ENCODE results near the gene KCNMA1. TPM values are rescaled to one million over a fixed set of nuclear protein-coding genes. Genes with fewer than 3 reads are reported as not detected.
A peak's percentile ranks its signal among the peaks of the same experiment; 100 is the strongest.
"Not testable (repeated sequence)": the region's sequence is repeated elsewhere in the genome, so short reads cannot be mapped to it uniquely, and the experiment has no call there.

The KCNMA1 gene
- total RNA-seq, 2 experiments from 2014 or later, result not detected

GRCh38 chr10:77339872-77340271, 297.7 kb downstream of the KCNMA1 start:
- H3K27me3 Mint-ChIP-seq; POLR2A ChIA-PET; H3K9me3 Mint-ChIP-seq; intact Hi-C loops (cut with micrococcal nuclease); H3K4me3 Mint-ChIP-seq; H3K27ac Mint-ChIP-seq; DNase-seq; CTCF ChIA-PET; H3K4me1 Mint-ChIP-seq (ENCODE audit: low read depth); H3K36me3 Mint-ChIP-seq: not testable (repeated sequence)

GRCh38 chr10:77339166-77339565, 298.4 kb downstream of the KCNMA1 start:
- Mint-ChIP-seq H3K9me3 (peaks cover 3% of the 10 kb centered on the region), H3K27me3 (no peaks in the 10 kb centered on the region), H3K4me1 (ENCODE audit: low read depth) (no peaks in the 10 kb centered on the region), H3K36me3 (no peaks in the 10 kb centered on the region), H3K4me3 (no peak overlapping the region), H3K27ac (no peak overlapping the region)
- ChIA-PET POLR2A (no interaction called here), CTCF (no interaction called here)
- no peak for DNase-seq
- intact Hi-C loops (cut with micrococcal nuclease), result no loop called here

GRCh38 chr10:77338143-77338542, 299.5 kb downstream of the KCNMA1 start:
- intact Hi-C loops (cut with micrococcal nuclease), result no loop called here

GRCh38 chr10:77334501-77334900, 303.1 kb downstream of the KCNMA1 start:
- POLR2A ChIA-PET, result no interaction called here
- Mint-ChIP-seq H3K36me3 (no peaks in the 10 kb centered on the region), H3K27me3 (peaks cover 2% of the 10 kb centered on the region), H3K27ac (no peak overlapping the region), H3K9me3 (no peaks in the 10 kb centered on the region), H3K4me3 (no peak overlapping the region), H3K4me1 (ENCODE audit: low read depth) (no peaks in the 10 kb centered on the region)
- CTCF ChIA-PET, result no interaction called here
- DNase-seq, result no peak
- intact Hi-C loops (cut with micrococcal nuclease), result no loop called here

More at GRCh38 chr10:77338143-77338542, 299.5 kb downstream of the KCNMA1 start:
- Mint-ChIP-seq H3K4me3 (no peak overlapping the region), H3K36me3 (no peaks in the 10 kb centered on the region), H3K27ac (no peak overlapping the region), H3K27me3 (no peaks in the 10 kb centered on the region), H3K4me1 (ENCODE audit: low read depth) (no peaks in the 10 kb centered on the region), H3K9me3 (peaks cover 3% of the 10 kb centered on the region)
- ChIA-PET POLR2A (no interaction called here), CTCF (no interaction called here)
- no peak for DNase-seq

- ChIA-PET POLR2A (no interaction called here), CTCF (no interaction called here)
- Mint-ChIP-seq H3K27me3 (peaks cover 2% of the 10 kb centered on the region), H3K9me3 (no peaks in the 10 kb centered on the region), H3K27ac (no peak overlapping the region), H3K36me3 (no peaks in the 10 kb centered on the region), H3K4me3 (no peak overlapping the region), H3K4me1 (ENCODE audit: low read depth) (no peaks in the 10 kb centered on the region)
- intact Hi-C loops (cut with micrococcal nuclease), result no loop called here
- DNase-seq, result no peak
Measured at GRCh38 chr10:77333610-77334340, 303.8 kb downstream of the KCNMA1 start.

GRCh38 chr10:77332256-77332655, 305.4 kb downstream of the KCNMA1 start:
- Mint-ChIP-seq H3K27me3 (peaks cover 2% of the 10 kb centered on the region), H3K9me3 (peaks cover 7% of the 10 kb centered on the region), H3K27ac (no peak overlapping the region), H3K4me1 (ENCODE audit: low read depth) (no peaks in the 10 kb centered on the region), H3K36me3 (no peaks in the 10 kb centered on the region), H3K4me3 (no peak overlapping the region)
- CTCF ChIA-PET, result no interaction called here
- intact Hi-C loops (cut with micrococcal nuclease), result no loop called here
- no peak for DNase-seq
- POLR2A ChIA-PET, result no interaction called here

GRCh38 chr10:77328272-77328816, 309.3 kb downstream of the KCNMA1 start:
- ChIA-PET POLR2A (no interaction called here), CTCF (no interaction called here)
- H3K36me3 Mint-ChIP-seq, result no peaks in the 10 kb centered on the region
- no peaks in the 10 kb centered on the region for H3K4me1 Mint-ChIP-seq (ENCODE audit: low read depth)
- no peak overlapping the region for H3K4me3 Mint-ChIP-seq
- intact Hi-C loops (cut with micrococcal nuclease), result no loop called here
- peaks cover 7% of the 10 kb centered on the region for H3K9me3 Mint-ChIP-seq
- DNase-seq, result peak; percentile 18
- H3K27me3 Mint-ChIP-seq, result peaks cover 2% of the 10 kb centered on the region
- no peak overlapping the region for H3K27ac Mint-ChIP-seq

- Mint-ChIP-seq H3K9me3 (peaks cover 7% of the 10 kb centered on the region), H3K4me3 (no peak overlapping the region), H3K36me3 (no peaks in the 10 kb centered on the region), H3K27me3 (no peaks in the 10 kb centered on the region), H3K27ac (no peak overlapping the region), H3K4me1 (ENCODE audit: low read depth) (no peaks in the 10 kb centered on the region)
- no peak for DNase-seq
- ChIA-PET CTCF (no interaction called here), POLR2A (no interaction called here)
- intact Hi-C loops (cut with micrococcal nuclease), result no loop called here
Measured at GRCh38 chr10:77325233-77325537, 312.4 kb downstream of the KCNMA1 start.

GRCh38 chr10:77321838-77322237, 315.8 kb downstream of the KCNMA1 start:
- DNase-seq, result no peak
- Mint-ChIP-seq H3K27me3 (peaks cover 2% of the 10 kb centered on the region), H3K27ac (no peak overlapping the region), H3K36me3 (no peaks in the 10 kb centered on the region), H3K9me3 (no peaks in the 10 kb centered on the region), H3K4me1 (ENCODE audit: low read depth) (no peaks in the 10 kb centered on the region), H3K4me3 (no peak overlapping the region)
- ChIA-PET POLR2A (no interaction called here), CTCF (no interaction called here)
- intact Hi-C loops (cut with micrococcal nuclease), result no loop called here

- no peak for DNase-seq
- ChIA-PET POLR2A (no interaction called here), CTCF (no interaction called here)
- no peak overlapping the region for H3K27ac Mint-ChIP-seq
- no peaks in the 10 kb centered on the region for H3K36me3 Mint-ChIP-seq
- intact Hi-C loops (cut with micrococcal nuclease), result no loop called here
- H3K4me1 Mint-ChIP-seq (ENCODE audit: low read depth), result no peaks in the 10 kb centered on the region
- H3K27me3 Mint-ChIP-seq, result peaks cover 2% of the 10 kb centered on the region
- H3K9me3 Mint-ChIP-seq, result no peaks in the 10 kb centered on the region
- H3K4me3 Mint-ChIP-seq, result no peak overlapping the region
Measured at GRCh38 chr10:77320971-77321471, 316.6 kb downstream of the KCNMA1 start.

- H3K27ac Mint-ChIP-seq, result no peak overlapping the region
- CTCF ChIA-PET, result no interaction called here
- H3K4me3 Mint-ChIP-seq, result no peak overlapping the region
- POLR2A ChIA-PET, result no interaction called here
- DNase-seq, result no peak
- intact Hi-C loops (cut with micrococcal nuclease), result no loop called here
- H3K27me3 Mint-ChIP-seq, result peaks cover 2% of the 10 kb centered on the region
- H3K4me1 Mint-ChIP-seq (ENCODE audit: low read depth), result no peaks in the 10 kb centered on the region
- H3K9me3 Mint-ChIP-seq, result no peaks in the 10 kb centered on the region
- no peaks in the 10 kb centered on the region for H3K36me3 Mint-ChIP-seq
Measured at GRCh38 chr10:77319557-77319956, 318.1 kb downstream of the KCNMA1 start.

- intact Hi-C loops (cut with micrococcal nuclease), result no loop called here
- ChIA-PET CTCF (no interaction called here), POLR2A (no interaction called here)
- H3K9me3 Mint-ChIP-seq, result no peaks in the 10 kb centered on the region
- peaks cover 2% of the 10 kb centered on the region for H3K27me3 Mint-ChIP-seq
- DNase-seq, result no peak
- H3K27ac Mint-ChIP-seq, result no peak overlapping the region
- H3K4me3 Mint-ChIP-seq, result no peak overlapping the region
- H3K36me3 Mint-ChIP-seq, result no peaks in the 10 kb centered on the region
- H3K4me1 Mint-ChIP-seq (ENCODE audit: low read depth), result no peaks in the 10 kb centered on the region
Measured at GRCh38 chr10:77318739-77319138, 318.9 kb downstream of the KCNMA1 start.

- H3K4me1 Mint-ChIP-seq (ENCODE audit: low read depth), result no peaks in the 10 kb centered on the region
- intact Hi-C loops (cut with micrococcal nuclease), result no loop called here
- no peak for DNase-seq
- no peak overlapping the region for H3K4me3 Mint-ChIP-seq
- POLR2A ChIA-PET, result interaction anchor here (0.6 kb wide), 1 partner anchor 83 kb away, joined by 3 read pairs; no protein-coding TSS in a partner anchor
- H3K27me3 Mint-ChIP-seq, result peaks cover 2% of the 10 kb centered on the region
- no peaks in the 10 kb centered on the region for H3K36me3 Mint-ChIP-seq
- CTCF ChIA-PET, result no interaction called here
- no peak overlapping the region for H3K27ac Mint-ChIP-seq
- no peaks in the 10 kb centered on the region for H3K9me3 Mint-ChIP-seq
Measured at GRCh38 chr10:77317221-77317620, 320.4 kb downstream of the KCNMA1 start.

Data from activated CD4-positive, alpha-beta memory T cell treated with anti-CD3 and anti-CD28 coated beads for 36 hours (primary cell).